ENCODE results near the gene BNIP5.
A peak's percentile ranks its signal among the peaks of the same experiment; 100 is the strongest.

The BNIP5 gene

GRCh38 chr6:36326356-36326995, 10.2 kb downstream of the BNIP5 start:
- no peak for DNase-seq (ENCODE audit: low read depth in 1 of 2, low spot score in 1 of 2)

DNA sequence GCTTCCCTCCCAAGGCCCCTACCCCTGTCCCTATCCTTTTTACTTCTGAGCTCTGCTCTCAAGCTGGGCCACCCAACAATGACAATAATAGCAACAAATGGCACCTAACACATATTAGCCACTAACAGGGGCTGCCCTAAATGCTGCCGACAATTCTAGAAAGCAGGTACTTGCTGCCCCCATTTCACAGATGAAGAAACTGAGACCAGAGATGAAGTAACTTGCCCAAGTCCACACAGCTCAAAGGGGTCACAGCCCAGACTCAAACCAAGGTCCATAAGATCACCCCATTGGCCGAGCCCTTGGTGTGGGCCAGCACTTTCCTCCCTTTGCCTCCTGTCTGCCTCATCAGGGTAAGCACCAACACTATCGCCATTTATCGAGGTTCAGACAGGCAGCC, 12.0 kb downstream of the BNIP5 start:
- no peak for DNase-seq (ENCODE audit: low read depth in 1 of 2, low spot score in 1 of 2)

DNA sequence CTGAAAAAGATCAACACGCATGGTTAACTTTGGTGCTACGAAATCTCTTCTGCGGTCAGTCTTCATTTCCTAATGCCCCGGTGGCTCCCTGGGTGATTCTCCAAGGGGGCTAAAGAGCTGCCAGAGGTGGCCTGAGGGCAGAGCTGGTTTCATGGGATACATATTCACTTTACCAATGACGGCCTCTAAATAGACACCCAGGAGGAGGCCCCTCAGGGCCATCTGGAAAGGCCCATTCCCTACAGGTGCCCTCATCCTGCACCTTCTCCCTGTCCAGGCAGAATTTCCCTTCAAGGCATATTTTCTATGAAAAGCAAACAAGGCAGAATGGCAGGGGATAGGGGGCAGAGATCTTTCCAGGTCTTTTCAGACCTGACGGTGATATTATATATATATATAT, 12.5 kb downstream of the BNIP5 start:
- no peak for DNase-seq (ENCODE audit: low read depth in 1 of 2, low spot score in 1 of 2)

GRCh38 chr6:36323062-36323461, 13.6 kb downstream of the BNIP5 start:
- DNase-seq (ENCODE audit: low read depth in 1 of 2, low spot score in 1 of 2), result no peak

DNA sequence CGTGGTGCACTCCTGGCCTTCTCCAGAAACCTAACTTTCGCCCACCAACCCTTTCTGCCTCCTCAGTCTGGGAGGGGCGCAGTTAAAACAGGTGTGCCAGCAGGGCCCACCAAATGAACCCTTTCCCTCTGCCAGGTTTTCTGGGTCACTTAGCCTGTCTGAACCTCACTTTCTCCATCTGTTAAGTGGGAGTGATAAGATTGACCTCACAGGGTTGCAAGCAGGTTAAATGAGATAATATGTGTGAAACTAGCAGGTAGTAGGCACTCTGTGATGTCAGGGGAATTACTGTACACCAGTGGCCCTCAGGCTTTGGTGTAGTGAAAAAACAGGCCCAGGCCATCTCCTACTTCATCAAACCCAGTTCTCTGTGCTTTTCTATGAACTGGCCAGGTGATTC, 14.1 kb downstream of the BNIP5 start:
- DNase-seq (ENCODE audit: low read depth in 1 of 2, low spot score in 1 of 2), result no peak

DNA sequence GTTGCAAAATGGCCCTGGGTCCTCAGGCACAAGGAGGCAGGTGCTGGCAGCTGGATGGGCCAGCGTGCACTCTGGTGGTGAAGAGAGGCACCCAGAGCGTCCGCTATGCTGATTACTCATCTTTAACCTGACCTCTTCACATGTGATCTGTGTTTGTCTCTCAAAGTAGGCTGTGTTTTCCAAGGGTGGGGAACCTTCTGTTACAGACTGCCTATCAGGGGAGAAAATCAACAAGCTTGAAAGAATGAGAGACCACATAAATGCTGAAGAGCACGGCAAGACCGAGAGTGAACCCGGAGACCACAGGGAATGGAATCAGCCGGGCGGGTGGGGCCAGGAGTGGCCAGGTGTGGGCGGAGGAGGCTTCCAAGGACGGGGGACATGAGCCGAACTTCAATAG, 16.2 kb downstream of the BNIP5 start:
- no peak for DNase-seq (ENCODE audit: low read depth in 1 of 2, low spot score in 1 of 2)

DNA sequence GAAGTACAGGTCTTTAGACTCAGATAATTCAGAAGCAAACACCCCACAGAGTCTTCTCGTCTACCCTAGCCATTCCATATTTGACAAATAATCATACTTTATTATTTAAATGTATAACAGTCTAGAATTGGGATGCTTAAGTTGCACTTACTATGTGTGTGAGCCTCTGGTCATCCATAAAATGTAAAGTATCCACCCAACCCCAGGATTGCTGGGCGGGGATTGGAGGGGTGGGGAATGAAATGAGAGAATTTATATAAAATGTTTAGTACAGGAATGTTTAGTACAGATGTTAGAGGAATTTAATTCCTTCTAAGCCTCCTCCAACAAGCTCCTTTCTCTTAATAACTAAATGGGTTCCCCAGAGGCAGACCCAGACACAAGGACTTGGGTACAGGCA, 16.9 kb downstream of the BNIP5 start:
- no peak for DNase-seq (ENCODE audit: low read depth in 1 of 2, low spot score in 1 of 2)

DNA sequence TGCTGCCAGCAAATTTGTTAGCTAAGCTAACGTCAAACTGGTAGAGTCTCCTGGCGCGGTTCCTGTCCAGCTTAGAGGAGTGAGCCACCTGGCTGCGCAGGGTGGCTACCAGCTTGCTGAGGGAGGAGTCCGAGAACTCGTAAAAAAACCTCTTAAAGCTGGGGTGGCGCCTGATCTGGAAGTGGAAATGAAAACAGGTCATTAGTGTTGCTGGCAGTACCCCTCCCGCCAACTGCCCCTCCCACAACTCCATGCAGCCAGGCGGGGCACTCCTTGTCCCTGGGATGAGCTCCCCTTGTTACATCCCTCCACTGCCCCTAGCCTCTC, 17.3 kb downstream of the BNIP5 start:
- DNase-seq (ENCODE audit: low read depth in 1 of 2, low spot score in 1 of 2), result no peak

- no peak for DNase-seq (ENCODE audit: low read depth in 1 of 2, low spot score in 1 of 2)
Observed at GRCh38 chr6:36318690-36319435, 17.8 kb downstream of the BNIP5 start.

DNA sequence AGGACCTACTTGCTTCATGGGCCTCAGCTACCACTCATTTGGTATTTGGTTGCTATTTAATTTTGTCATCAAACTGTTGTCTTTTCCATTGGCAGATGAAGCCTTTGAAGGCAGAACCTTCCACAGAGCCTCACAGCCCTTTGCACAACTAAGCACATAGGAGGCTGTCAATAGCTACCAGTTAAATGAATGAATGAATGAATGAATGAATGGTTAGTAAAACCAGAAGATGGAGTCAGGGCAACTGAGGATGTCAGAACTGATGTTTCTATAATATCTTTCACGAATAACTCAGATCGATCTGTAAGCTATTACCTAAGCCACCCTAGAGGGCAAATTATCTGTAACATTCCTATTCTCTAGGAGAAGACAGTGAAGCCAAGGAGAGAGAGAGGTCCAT, 19.1 kb downstream of the BNIP5 start:
- no peak for DNase-seq (ENCODE audit: low read depth in 1 of 2, low spot score in 1 of 2)

DNA sequence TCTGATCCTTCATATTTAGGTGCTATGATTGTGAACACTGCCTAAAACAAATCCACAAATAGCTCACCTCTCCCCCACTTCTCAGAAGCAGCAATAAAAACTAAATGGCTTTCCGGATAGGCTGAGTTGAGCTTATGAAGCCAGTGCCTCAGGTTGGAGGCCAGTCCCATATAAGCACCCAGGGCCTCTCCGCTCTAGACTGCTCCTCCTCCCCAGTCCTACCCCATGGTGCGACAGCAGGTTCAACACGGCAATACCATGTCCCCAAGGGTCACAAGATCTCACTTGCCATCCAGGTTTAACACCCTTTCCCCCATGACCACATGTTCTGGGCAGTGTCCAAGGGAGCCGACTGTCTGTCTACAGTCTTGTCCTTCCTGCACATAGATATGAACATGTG, 20.8 kb downstream of the BNIP5 start:
- DNase-seq (ENCODE audit: low read depth in 1 of 2, low spot score in 1 of 2), result no peak

DNA sequence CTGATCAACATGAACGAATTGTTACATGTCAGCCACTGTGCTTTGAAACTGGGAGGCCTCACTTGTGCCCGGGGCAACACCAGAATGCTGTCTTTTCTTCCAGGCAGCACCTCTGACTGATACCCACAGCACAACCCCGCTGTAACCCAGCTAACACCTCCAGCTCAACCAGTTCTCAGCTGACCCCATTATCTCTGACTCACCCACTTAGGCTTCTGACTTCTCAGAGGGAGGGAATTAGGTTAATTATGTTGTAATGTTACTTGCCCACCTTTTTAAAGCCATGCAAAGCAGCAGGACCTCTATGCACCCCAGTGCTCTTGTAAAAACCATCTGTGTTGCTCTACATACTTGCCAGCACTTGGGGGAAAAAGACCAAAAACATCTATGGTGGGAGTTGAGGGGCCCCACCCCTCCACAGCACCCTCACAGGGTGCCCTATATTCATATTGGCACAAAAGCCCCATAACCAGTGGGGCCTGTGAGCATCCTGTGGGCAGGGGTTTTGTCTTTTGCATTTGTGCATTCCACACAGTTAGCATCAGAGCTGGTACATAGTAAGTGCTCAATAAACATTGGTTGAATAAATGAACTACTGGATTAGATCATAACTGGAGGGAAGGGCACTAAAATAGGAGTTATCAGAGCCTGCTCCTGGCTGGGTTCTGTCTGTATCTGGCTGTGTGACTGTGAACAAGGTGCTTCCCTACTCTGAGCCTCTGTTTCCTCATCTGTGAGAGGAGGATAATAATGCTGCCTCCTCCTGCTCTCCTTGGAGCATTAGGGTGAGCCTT, 22.3 kb downstream of the BNIP5 start:
- no peak for DNase-seq (ENCODE audit: low read depth in 1 of 2, low spot score in 1 of 2)

- no peak for DNase-seq (ENCODE audit: low read depth in 1 of 2, low spot score in 1 of 2)
Observed at GRCh38 chr6:36313649-36313936, 23.1 kb downstream of the BNIP5 start.

- DNase-seq (ENCODE audit: low read depth in 1 of 2, low spot score in 1 of 2), result no peak
Observed at GRCh38 chr6:36312854-36313648, 23.6 kb downstream of the BNIP5 start.

GRCh38 chr6:36309900-36310299, 26.8 kb downstream of the BNIP5 start:
- DNase-seq (ENCODE audit: low read depth in 1 of 2, low spot score in 1 of 2), result no peak

- no peak for DNase-seq (ENCODE audit: low read depth in 1 of 2, low spot score in 1 of 2)
Observed at GRCh38 chr6:36309203-36309602, 27.5 kb downstream of the BNIP5 start.

GRCh38 chr6:36308514-36308913, 28.2 kb downstream of the BNIP5 start:
- DNase-seq (ENCODE audit: low read depth in 1 of 2, low spot score in 1 of 2), result no peak

GRCh38 chr6:36306375-36306774, 30.3 kb downstream of the BNIP5 start:
- no peak for DNase-seq (ENCODE audit: low read depth in 1 of 2, low spot score in 1 of 2)

DNA sequence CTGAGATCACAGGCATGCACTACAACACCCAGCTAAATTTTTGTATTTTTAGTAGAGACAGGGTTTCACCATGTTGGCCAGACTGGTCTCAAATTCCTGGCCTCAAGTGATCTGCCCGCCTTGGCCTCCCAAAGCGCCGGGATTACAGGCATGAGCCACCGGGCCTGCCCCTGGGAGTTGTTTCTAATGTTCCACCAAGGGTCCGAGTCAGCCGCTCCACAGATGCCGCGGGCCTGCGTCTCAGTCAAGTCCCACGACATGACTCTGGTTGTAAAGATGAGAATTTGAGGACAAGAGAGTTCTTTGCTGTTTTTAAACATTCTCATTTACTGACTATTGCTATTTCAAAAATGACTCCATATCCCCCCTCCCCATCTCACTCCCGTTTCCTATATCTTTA, 30.8 kb downstream of the BNIP5 start:
- no peak for DNase-seq (ENCODE audit: low read depth in 1 of 2, low spot score in 1 of 2)

GRCh38 chr6:36302227-36302976, 34.3 kb downstream of the BNIP5 start:
- peak; percentile 71 to 81 for DNase-seq (ENCODE audit: low read depth in 1 of 2, low spot score in 1 of 2)

GRCh38 chr6:36301781-36302180, 34.9 kb downstream of the BNIP5 start:
- DNase-seq (ENCODE audit: low read depth in 1 of 2, low spot score in 1 of 2), result no peak
